ENCODE data around the gene LRRC4C. TPM values are rescaled to one million over a fixed set of nuclear protein-coding genes. Genes with fewer than 3 reads are reported as not detected.

LRRC4C gene
- total RNA-seq, 1 donor from 2014 or later: 1.2 TPM

DNA sequence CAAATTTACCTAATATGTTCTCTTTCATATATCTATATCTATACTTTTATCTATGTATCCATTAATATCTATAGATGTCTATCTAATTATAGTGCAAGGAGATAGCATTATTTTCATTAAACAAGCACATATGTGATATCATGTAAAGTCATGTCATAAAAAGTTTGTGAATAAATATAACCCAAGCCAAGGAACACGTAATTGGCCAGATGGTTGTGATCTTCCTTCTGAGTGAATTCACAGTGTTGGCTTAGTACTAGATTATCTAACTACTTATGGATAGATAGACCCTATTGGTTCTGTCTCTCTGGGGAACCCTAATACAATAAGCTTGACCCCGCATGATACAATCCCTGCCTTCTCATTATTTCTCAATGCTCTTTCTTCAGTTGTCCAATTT lies 484.4 kb downstream of the LRRC4C start:
- DNase-seq (ENCODE audit: low spot score): no peak
- Mint-ChIP-seq H3K4me3 (ENCODE audit: unreplicated experiment) (no peak overlapping the region), H3K36me3 (ENCODE audit: low read depth, unreplicated experiment) (peaks cover 7% of the 10 kb centered on the region), H3K27me3 (ENCODE audit: unreplicated experiment) (peaks cover 2% of the 10 kb centered on the region), H3K4me1 (ENCODE audit: unreplicated experiment) (no peaks in the 10 kb centered on the region), H3K27ac (ENCODE audit: unreplicated experiment) (no peak overlapping the region), H3K9me3 (ENCODE audit: unreplicated experiment) (peaks cover 7% of the 10 kb centered on the region)
- TF ChIP-seq, protein P1, sequence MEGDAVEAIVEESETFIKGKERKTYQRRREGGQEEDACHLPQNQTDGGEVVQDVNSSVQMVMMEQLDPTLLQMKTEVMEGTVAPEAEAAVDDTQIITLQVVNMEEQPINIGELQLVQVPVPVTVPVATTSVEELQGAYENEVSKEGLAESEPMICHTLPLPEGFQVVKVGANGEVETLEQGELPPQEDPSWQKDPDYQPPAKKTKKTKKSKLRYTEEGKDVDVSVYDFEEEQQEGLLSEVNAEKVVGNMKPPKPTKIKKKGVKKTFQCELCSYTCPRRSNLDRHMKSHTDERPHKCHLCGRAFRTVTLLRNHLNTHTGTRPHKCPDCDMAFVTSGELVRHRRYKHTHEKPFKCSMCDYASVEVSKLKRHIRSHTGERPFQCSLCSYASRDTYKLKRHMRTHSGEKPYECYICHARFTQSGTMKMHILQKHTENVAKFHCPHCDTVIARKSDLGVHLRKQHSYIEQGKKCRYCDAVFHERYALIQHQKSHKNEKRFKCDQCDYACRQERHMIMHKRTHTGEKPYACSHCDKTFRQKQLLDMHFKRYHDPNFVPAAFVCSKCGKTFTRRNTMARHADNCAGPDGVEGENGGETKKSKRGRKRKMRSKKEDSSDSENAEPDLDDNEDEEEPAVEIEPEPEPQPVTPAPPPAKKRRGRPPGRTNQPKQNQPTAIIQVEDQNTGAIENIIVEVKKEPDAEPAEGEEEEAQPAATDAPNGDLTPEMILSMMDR (IDR thresholded peaks at IDR 0.05; ENCODE audit: unreplicated experiment): no peak

- TF ChIP-seq, protein P1 (IDR thresholded peaks at IDR 0.05; ENCODE audit: unreplicated experiment): no peak
- H3K4me3 Mint-ChIP-seq (ENCODE audit: unreplicated experiment): no peak overlapping the region
- H3K27me3 Mint-ChIP-seq (ENCODE audit: unreplicated experiment): peaks cover 3% of the 10 kb centered on the region
- no peak overlapping the region for H3K27ac Mint-ChIP-seq (ENCODE audit: unreplicated experiment)
- H3K4me1 Mint-ChIP-seq (ENCODE audit: unreplicated experiment): no peaks in the 10 kb centered on the region
- H3K36me3 Mint-ChIP-seq (ENCODE audit: low read depth, unreplicated experiment): peaks cover 7% of the 10 kb centered on the region
- DNase-seq (ENCODE audit: low spot score): no peak
- H3K9me3 Mint-ChIP-seq (ENCODE audit: unreplicated experiment): peaks cover 7% of the 10 kb centered on the region
Observed at GRCh38 chr11:40974186-40974795, 485.2 kb downstream of the LRRC4C start.

DNA sequence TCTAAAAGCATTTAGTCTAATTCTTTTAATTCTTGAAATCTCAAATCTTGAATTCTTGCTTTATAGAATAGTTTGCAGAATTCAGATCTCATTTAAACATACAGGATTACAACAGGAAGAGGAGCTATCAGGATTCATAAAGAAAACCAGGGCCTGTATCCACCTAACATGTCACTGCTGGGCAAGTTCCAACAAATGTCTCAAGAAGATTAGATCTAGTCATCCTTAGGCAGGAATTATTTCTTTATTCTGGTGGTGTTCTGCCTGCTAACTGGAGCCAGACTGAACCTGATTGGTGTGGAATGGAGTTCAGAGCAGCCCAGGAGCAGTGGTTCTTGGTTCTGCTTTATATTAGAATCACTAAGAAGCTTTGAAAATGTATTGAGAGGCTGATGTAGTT lies 500.7 kb downstream of the LRRC4C start:
- Mint-ChIP-seq H3K27ac (ENCODE audit: unreplicated experiment) (no peak overlapping the region), H3K9me3 (ENCODE audit: unreplicated experiment) (no peaks in the 10 kb centered on the region), H3K4me3 (ENCODE audit: unreplicated experiment) (no peak overlapping the region)

DNA sequence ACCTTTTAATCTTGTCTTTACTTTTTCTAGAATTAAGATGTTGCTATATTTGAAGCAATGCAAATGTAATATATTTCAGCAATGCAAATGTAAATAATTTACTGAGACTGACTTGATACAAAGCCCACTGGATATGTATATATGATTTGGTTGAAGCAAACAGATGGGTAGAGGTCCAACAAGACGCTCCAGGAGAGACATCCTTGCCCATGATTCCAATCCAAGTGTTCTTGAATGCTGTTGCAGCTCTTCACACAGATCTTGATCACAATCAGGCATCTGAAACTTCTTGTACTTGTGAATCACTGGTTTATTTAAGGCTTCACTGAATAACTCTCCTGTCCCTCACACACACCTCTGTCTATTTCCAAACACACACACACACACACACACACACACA lies 507.0 kb downstream of the LRRC4C start:
- H3K36me3 Mint-ChIP-seq (ENCODE audit: low read depth, unreplicated experiment): no peaks in the 10 kb centered on the region
- no peak overlapping the region for H3K27ac Mint-ChIP-seq (ENCODE audit: unreplicated experiment)
- TF ChIP-seq, protein P1 (IDR thresholded peaks at IDR 0.05; ENCODE audit: unreplicated experiment): no peak
- no peak overlapping the region for H3K4me3 Mint-ChIP-seq (ENCODE audit: unreplicated experiment)
- no peaks in the 10 kb centered on the region for H3K9me3 Mint-ChIP-seq (ENCODE audit: unreplicated experiment)
- DNase-seq (ENCODE audit: low spot score): no peak
- no peaks in the 10 kb centered on the region for H3K4me1 Mint-ChIP-seq (ENCODE audit: unreplicated experiment)
- H3K27me3 Mint-ChIP-seq (ENCODE audit: unreplicated experiment): no peaks in the 10 kb centered on the region

More for the DNA sequence above, 500.7 kb downstream of the LRRC4C start:
- TF ChIP-seq, protein P1 (IDR thresholded peaks at IDR 0.05; ENCODE audit: unreplicated experiment): no peak
- Mint-ChIP-seq H3K36me3 (ENCODE audit: low read depth, unreplicated experiment) (no peaks in the 10 kb centered on the region), H3K4me1 (ENCODE audit: unreplicated experiment) (no peaks in the 10 kb centered on the region), H3K27me3 (ENCODE audit: unreplicated experiment) (no peaks in the 10 kb centered on the region)
- no peak for DNase-seq (ENCODE audit: low spot score)

DNA sequence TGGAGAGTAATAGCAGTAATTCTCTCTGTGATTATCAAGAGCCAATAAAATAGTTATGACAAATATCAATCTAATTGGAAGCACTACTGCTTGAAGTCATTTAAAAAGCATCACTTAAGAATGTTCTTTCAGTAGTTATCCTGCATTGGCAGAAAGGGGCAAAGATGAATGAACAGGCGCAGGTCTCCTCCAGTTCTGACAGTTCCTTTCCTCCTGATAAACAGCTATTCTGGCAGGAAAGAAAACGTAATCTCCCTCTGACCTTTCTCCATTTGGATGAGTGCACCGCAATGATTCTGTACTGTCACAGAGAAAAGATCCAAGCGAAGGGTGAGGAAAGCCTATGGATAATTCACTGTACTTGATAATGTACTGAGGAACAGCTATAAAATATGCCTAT lies 521.5 kb downstream of the LRRC4C start:
- peaks cover 5% of the 10 kb centered on the region for H3K4me1 Mint-ChIP-seq (ENCODE audit: unreplicated experiment)
- H3K4me3 Mint-ChIP-seq (ENCODE audit: unreplicated experiment): no peak overlapping the region
- H3K36me3 Mint-ChIP-seq (ENCODE audit: low read depth, unreplicated experiment): no peaks in the 10 kb centered on the region
- no peak overlapping the region for H3K27ac Mint-ChIP-seq (ENCODE audit: unreplicated experiment)
- H3K9me3 Mint-ChIP-seq (ENCODE audit: unreplicated experiment): no peaks in the 10 kb centered on the region
- TF ChIP-seq, protein P1 (IDR thresholded peaks at IDR 0.05; ENCODE audit: unreplicated experiment): no peak
- DNase-seq (ENCODE audit: low spot score): no peak
- H3K27me3 Mint-ChIP-seq (ENCODE audit: unreplicated experiment): no peaks in the 10 kb centered on the region
